Measurements from ENCODE around the gene ADGRG1. TPM values are rescaled to one million over a fixed set of nuclear protein-coding genes. Genes with fewer than 3 reads are reported as not detected.

Gene ADGRG1
- total RNA-seq, 4 donors from 2014 or later = 40.0 to 55.3 (median 45.7) TPM

GRCh38 chr16:57639172-57639887 lies 10.9 kb downstream of the ADGRG1 start:
- intact Hi-C loops (cut with DNase I; ENCODE audit: low total_unique reads) = no loop called here
- no peak overlapping the region for H3K27ac ChIP-seq
- in situ Hi-C loops (cut with MboI; ENCODE audit: low pct_ligation_motif_present in 1 of 4, low pct_unique_long_range_greater_than_20kb in 1 of 4, low sequenced_read_pairs in 3 of 4) = no loop called here
- TF ChIP-seq EP300 (IDR thresholded peaks at IDR 0.05; ENCODE audit: low read depth) (no peak), POLR2AphosphoS5 (IDR thresholded peaks at IDR 0.05) (no peak), CTCF (IDR thresholded peaks at IDR 0.05) (no peak), POLR2A (IDR thresholded peaks at IDR 0.05) (no peak)
- H3K36me3 ChIP-seq = no peaks in the 10 kb centered on the region
- no peak for DNase-seq
- 49 to 93% methylated on average over 4 to 22 of the region's 23 CpGs for WGBS, 2 donors (ENCODE audit: low coverage in 1 of 2)
- H3K27me3 ChIP-seq = no peaks in the 10 kb centered on the region
- H3K4me3 ChIP-seq = no peak overlapping the region
- no peaks in the 10 kb centered on the region for H3K9me3 ChIP-seq
- peaks cover 19 to 39% (median 35%) of the 10 kb centered on the region in 4 donors for H3K4me1 ChIP-seq

- intact Hi-C loops (cut with DNase I; ENCODE audit: low total_unique reads) (no loop called here), in situ Hi-C loops (cut with MboI; ENCODE audit: low pct_ligation_motif_present in 1 of 4, low pct_unique_long_range_greater_than_20kb in 1 of 4, low sequenced_read_pairs in 3 of 4) (loop anchor here in 2 of 4 donors (5.0 to 10.0 kb wide), 2 partner anchors 38 to 45 kb away; no protein-coding TSS in a partner anchor)
- Histone ChIP-seq H3K4me1 (peaks cover 11 to 30% (median 26%) of the 10 kb centered on the region in 4 donors), H3K27me3 (no peaks in the 10 kb centered on the region), H3K27ac (no peak overlapping the region), H3K36me3 (no peaks in the 10 kb centered on the region), H3K4me3 (no peak overlapping the region), H3K9me3 (no peaks in the 10 kb centered on the region)
- TF ChIP-seq EP300 (IDR thresholded peaks at IDR 0.05; ENCODE audit: low read depth) (no peak), POLR2A (IDR thresholded peaks at IDR 0.05) (no peak), CTCF (IDR thresholded peaks at IDR 0.05) (no peak)
- 87 to 100% methylated on average over 2 to 9 of the region's 9 CpGs for WGBS, 2 donors (ENCODE audit: low coverage in 1 of 2)
- no peak for DNase-seq
Observed at GRCh38 chr16:57640185-57640584, 11.8 kb downstream of the ADGRG1 start.

GRCh38 chr16:57640612-57641011 lies 12.2 kb downstream of the ADGRG1 start:
- intact Hi-C loops (cut with DNase I; ENCODE audit: low total_unique reads) = no loop called here
- 74 to 78% methylated on average over 5 to 8 of the region's 8 CpGs for WGBS, 2 donors (ENCODE audit: low coverage in 1 of 2)
- TF ChIP-seq CTCF (IDR thresholded peaks at IDR 0.05) (no peak), EP300 (IDR thresholded peaks at IDR 0.05; ENCODE audit: low read depth) (no peak), POLR2AphosphoS5 (IDR thresholded peaks at IDR 0.05) (no peak), POLR2A (IDR thresholded peaks at IDR 0.05) (no peak)
- DNase-seq = no peak
- H3K27ac ChIP-seq = no peak overlapping the region
- no peaks in the 10 kb centered on the region for H3K27me3 ChIP-seq
- no peak overlapping the region for H3K4me3 ChIP-seq
- no peaks in the 10 kb centered on the region for H3K9me3 ChIP-seq
- peaks cover 9 to 30% (median 23%) of the 10 kb centered on the region in 4 donors for H3K4me1 ChIP-seq
- in situ Hi-C loops (cut with MboI; ENCODE audit: low pct_ligation_motif_present in 1 of 4, low pct_unique_long_range_greater_than_20kb in 1 of 4, low sequenced_read_pairs in 3 of 4) = loop anchor here in 2 of 4 donors (5.0 to 10.0 kb wide), 2 partner anchors 38 to 46 kb away; no protein-coding TSS in a partner anchor
- H3K36me3 ChIP-seq = no peaks in the 10 kb centered on the region

- Histone ChIP-seq H3K27me3 (no peaks in the 10 kb centered on the region), H3K4me3 (no peak overlapping the region), H3K36me3 (no peaks in the 10 kb centered on the region), H3K27ac (peak overlapping the region in 1 of 4 donors; percentile 60), H3K4me1 (peaks cover 6 to 16% (median 13%) of the 10 kb centered on the region in 4 donors), H3K9me3 (no peaks in the 10 kb centered on the region)
- in situ Hi-C loops (cut with MboI; ENCODE audit: low pct_ligation_motif_present in 1 of 4, low pct_unique_long_range_greater_than_20kb in 1 of 4, low sequenced_read_pairs in 3 of 4) = loop anchor here in 2 of 4 donors (5.0 to 10.0 kb wide), 2 partner anchors 40 to 48 kb away; no protein-coding TSS in a partner anchor
- TF ChIP-seq POLR2AphosphoS5 (IDR thresholded peaks at IDR 0.05) (no peak), CTCF (IDR thresholded peaks at IDR 0.05) (no peak), EP300 (IDR thresholded peaks at IDR 0.05; ENCODE audit: low read depth) (no peak), POLR2A (IDR thresholded peaks at IDR 0.05) (no peak)
- intact Hi-C loops (cut with DNase I; ENCODE audit: low total_unique reads) = no loop called here
- DNase-seq = no peak
- 75 to 100% methylated on average over 2 to 11 of the region's 11 CpGs for WGBS, 2 donors (ENCODE audit: low coverage in 1 of 2)
Observed at GRCh38 chr16:57642160-57643135, 14.0 kb downstream of the ADGRG1 start.

Measured in transverse colon (tissue), 4 donors.